ENCODE measurements around the gene ATP2B2.

The ATP2B2 gene

GRCh38 chr3:10530241-10530640 is 24.9 kb upstream of the ATP2B2 start:
- no peak for DNase-seq (ENCODE audit: low read depth in 2 of 3, low spot score in 2 of 3)

- DNase-seq (ENCODE audit: low read depth in 2 of 3, low spot score in 2 of 3): no peak
These were observed 24.4 kb upstream of the ATP2B2 start for GRCh38 chr3:10529809-10530208.

- DNase-seq (ENCODE audit: low read depth in 2 of 3, low spot score in 2 of 3): no peak
These were observed 22.7 kb upstream of the ATP2B2 start for GRCh38 chr3:10528046-10528445.

- no peak for DNase-seq (ENCODE audit: low read depth in 2 of 3, low spot score in 2 of 3)
These were observed 22.1 kb upstream of the ATP2B2 start for GRCh38 chr3:10527295-10528001.

GRCh38 chr3:10526366-10526765 is 21.0 kb upstream of the ATP2B2 start:
- DNase-seq (ENCODE audit: low read depth in 2 of 3, low spot score in 2 of 3): no peak

- DNase-seq (ENCODE audit: low read depth in 2 of 3, low spot score in 2 of 3): no peak
These were observed 19.5 kb upstream of the ATP2B2 start for GRCh38 chr3:10524799-10525301.

- DNase-seq (ENCODE audit: low read depth in 2 of 3, low spot score in 2 of 3): no peak
These were observed 18.9 kb upstream of the ATP2B2 start for GRCh38 chr3:10524270-10524669.

GRCh38 chr3:10523561-10523960 is 18.2 kb upstream of the ATP2B2 start:
- DNase-seq (ENCODE audit: low read depth in 2 of 3, low spot score in 2 of 3): no peak

- no peak for DNase-seq (ENCODE audit: low read depth in 2 of 3, low spot score in 2 of 3)
These were observed 17.4 kb upstream of the ATP2B2 start for GRCh38 chr3:10522646-10523303.

- DNase-seq (ENCODE audit: low read depth in 2 of 3, low spot score in 2 of 3): no peak
These were observed 16.5 kb upstream of the ATP2B2 start for GRCh38 chr3:10521772-10522441.

- no peak for DNase-seq (ENCODE audit: low read depth in 2 of 3, low spot score in 2 of 3)
These were observed 14.7 kb upstream of the ATP2B2 start for GRCh38 chr3:10520072-10520471.

GRCh38 chr3:10519236-10519635 is 13.8 kb upstream of the ATP2B2 start:
- no peak for DNase-seq (ENCODE audit: low read depth in 2 of 3, low spot score in 2 of 3)

- DNase-seq (ENCODE audit: low read depth in 2 of 3, low spot score in 2 of 3): no peak
These were observed 13.2 kb upstream of the ATP2B2 start for GRCh38 chr3:10518506-10519150.

GRCh38 chr3:10517627-10518026 is 12.2 kb upstream of the ATP2B2 start:
- DNase-seq (ENCODE audit: low read depth in 2 of 3, low spot score in 2 of 3): no peak

GRCh38 chr3:10516544-10517452 is 11.4 kb upstream of the ATP2B2 start:
- DNase-seq (ENCODE audit: low read depth in 2 of 3, low spot score in 2 of 3): no peak

- DNase-seq (ENCODE audit: low read depth in 2 of 3, low spot score in 2 of 3): no peak
These were observed 10.6 kb upstream of the ATP2B2 start for GRCh38 chr3:10515884-10516495.

- DNase-seq (ENCODE audit: low read depth in 2 of 3, low spot score in 2 of 3): no peak
These were observed 10.0 kb upstream of the ATP2B2 start for GRCh38 chr3:10515396-10515795.

- no peak for DNase-seq (ENCODE audit: low read depth in 2 of 3, low spot score in 2 of 3)
These were observed 9.2 kb upstream of the ATP2B2 start for GRCh38 chr3:10514407-10515069.

GRCh38 chr3:10513306-10513705 is 7.9 kb upstream of the ATP2B2 start:
- no peak for DNase-seq (ENCODE audit: low read depth in 2 of 3, low spot score in 2 of 3)

GRCh38 chr3:10512687-10513086 is 7.3 kb upstream of the ATP2B2 start:
- no peak for DNase-seq (ENCODE audit: low read depth in 2 of 3, low spot score in 2 of 3)

Data from activated CD8-positive, alpha-beta memory T cell treated with anti-CD3 and anti-CD28 coated beads for 48 hours (primary cell).